Body of pancreas (tissue), 4 donors: Measurements from ENCODE around the gene ERC1.

ENCODE experiments used
- POLR2A ChIP-seq, 3 donors: fragments of 450-650 bp; IDR thresholded peaks; one replicate each; pipeline ENCODE4 v1.6.1; 2016; ENCODE audit warnings: antibody characterized with exemption in 3 of 3, mild to moderate bottlenecking in 2 of 3
- TF ChIP-seq, protein P1 (sequence below), 7 experiments: fragments of 450-650 bp in 4 of 7; fragments of 200-600 bp in 3 of 7; sonication (generic) in 3 of 7; IDR thresholded peaks; one replicate each; pipeline ENCODE4 v1.5.1; 2016 to 2019; ENCODE audit warnings: antibody characterized with exemption in 7 of 7

DNA sequence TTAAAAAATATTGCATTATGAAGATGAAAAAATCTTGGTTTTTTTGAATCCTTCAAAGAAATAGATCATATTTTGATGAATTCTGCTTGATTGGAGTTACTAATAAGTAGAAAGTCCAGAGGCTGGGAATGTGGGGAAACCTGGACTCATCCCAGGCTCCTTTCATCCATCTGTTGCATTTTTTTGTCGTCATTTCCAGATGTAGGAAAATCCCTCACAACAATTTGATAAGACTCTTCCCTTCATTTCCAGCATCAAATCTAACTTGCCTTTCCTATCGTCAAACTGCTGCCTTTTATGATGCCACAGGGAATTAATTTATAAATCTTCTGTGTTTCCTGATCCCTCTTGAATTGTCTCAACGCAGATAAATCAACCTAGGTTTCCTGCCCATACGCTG, 391.8 kb downstream of the ERC1 start:
- TF ChIP-seq, protein P1, sequence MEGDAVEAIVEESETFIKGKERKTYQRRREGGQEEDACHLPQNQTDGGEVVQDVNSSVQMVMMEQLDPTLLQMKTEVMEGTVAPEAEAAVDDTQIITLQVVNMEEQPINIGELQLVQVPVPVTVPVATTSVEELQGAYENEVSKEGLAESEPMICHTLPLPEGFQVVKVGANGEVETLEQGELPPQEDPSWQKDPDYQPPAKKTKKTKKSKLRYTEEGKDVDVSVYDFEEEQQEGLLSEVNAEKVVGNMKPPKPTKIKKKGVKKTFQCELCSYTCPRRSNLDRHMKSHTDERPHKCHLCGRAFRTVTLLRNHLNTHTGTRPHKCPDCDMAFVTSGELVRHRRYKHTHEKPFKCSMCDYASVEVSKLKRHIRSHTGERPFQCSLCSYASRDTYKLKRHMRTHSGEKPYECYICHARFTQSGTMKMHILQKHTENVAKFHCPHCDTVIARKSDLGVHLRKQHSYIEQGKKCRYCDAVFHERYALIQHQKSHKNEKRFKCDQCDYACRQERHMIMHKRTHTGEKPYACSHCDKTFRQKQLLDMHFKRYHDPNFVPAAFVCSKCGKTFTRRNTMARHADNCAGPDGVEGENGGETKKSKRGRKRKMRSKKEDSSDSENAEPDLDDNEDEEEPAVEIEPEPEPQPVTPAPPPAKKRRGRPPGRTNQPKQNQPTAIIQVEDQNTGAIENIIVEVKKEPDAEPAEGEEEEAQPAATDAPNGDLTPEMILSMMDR (IDR thresholded peaks at IDR 0.05): no peak
- TF ChIP-seq POLR2A (IDR thresholded peaks at IDR 0.05): no peak
